HCT116 (cell line): ENCODE data around the gene CHD3. TPM values are rescaled to one million over a fixed set of nuclear protein-coding genes. Genes with fewer than 3 reads are reported as not detected.

Experiments used
- ATAC-seq: fragments of 200-7000 bp; cut with Tn5 transposase; 2 replicates; pipeline ENCODE4 v1.9.1; 2020; ENCODE audit warnings: mild to moderate bottlenecking, moderate library complexity
- BruUV-seq: library from RNA; stranded (reverse); fragments of 400-500 nt; replicated peaks from 2 replicates; lab custom pipeline; 2021; lab: Mats Ljungman, UMichigan
- CTCF ChIA-PET: fragments of 300-600 bp; sonication (Branson Sonifier 250); formaldehyde crosslinking; loops from one replicate; lab custom pipeline; 2021; ENCODE audit warnings: antibody characterized with exemption; lab: Charles Lee
- POLR2A ChIA-PET: fragments of 300-600, 350-600 bp; sonication (Branson Sonifier 250); formaldehyde crosslinking; loops from one replicate; lab custom pipeline; 2021; ENCODE audit warnings: antibody characterized with exemption; lab: Charles Lee
- RAD21 ChIA-PET, 2 experiments: fragments of 300-600 bp; sonication (Branson Sonifier 250); formaldehyde crosslinking; loops; one replicate each; lab custom pipeline; 2023; ENCODE audit warnings: low total read pairs in 2 of 2; ENCODE audit not compliant: uncharacterized antibody in 2 of 2, unreplicated experiment in 2 of 2, low non-redundant PET in 1 of 2; lab: Charles Lee
- DNase-seq: peaks from one replicate; pipeline ENCODE4 v3.0.0-alpha.2; 2010; ENCODE audit warnings: low read depth, low spot score
- H2AFZ ChIP-seq: fragments of 200-600 bp; shearing (Covaris generic), sonication (generic); 2 replicates; pipeline ENCODE4 v1.6.1; 2017; ENCODE audit warnings: low read depth, mixed run types, mixed read lengths, antibody characterized with exemption, low read length; ENCODE audit not compliant: poor library complexity, severe bottlenecking
- H3K27ac ChIP-seq: 2 replicates; pipeline ENCODE4 v1.5.1; 2012; ENCODE audit warnings: low read depth, low read length
- H3K27me3 ChIP-seq: fragments of 200-600 bp; sonication (generic); 2 replicates; pipeline ENCODE4 v1.6.1; 2016; ENCODE audit warnings: mixed run types, low read length, mixed read lengths; ENCODE audit not compliant: insufficient read depth
- H3K36me3 ChIP-seq, 2 experiments: fragments of 200-500 bp in 1 of 2; fragments of 200-600 bp in 1 of 2; sonication (Bioruptor generic) in 1 of 2; sonication (generic) in 1 of 2; 2 replicates each; pipeline versions ENCODE4 v1.5.1 to v1.6.1; 2014 to 2016; ENCODE audit warnings: low read length in 2 of 2, inconsistent platforms in 1 of 2, mixed read lengths in 1 of 2, mixed run types in 1 of 2; ENCODE audit not compliant: insufficient read depth in 2 of 2, control insufficient read depth in 1 of 2
- H3K4me1 ChIP-seq, 2 experiments: fragments of 200-600 bp in 1 of 2; sonication (generic) in 1 of 2; 2 replicates each; pipeline versions ENCODE4 v1.5.1 to v1.6.1; 2012 to 2017; ENCODE audit warnings: low read length in 2 of 2, inconsistent platforms in 1 of 2, mild to moderate bottlenecking in 1 of 2, mixed read lengths in 1 of 2, mixed run types in 1 of 2, moderate library complexity in 1 of 2; ENCODE audit not compliant: insufficient read depth in 2 of 2, control insufficient read depth in 1 of 2
- H3K4me2 ChIP-seq: fragments of 200-600 bp; sonication (generic); 2 replicates; pipeline ENCODE4 v1.6.1; 2017; ENCODE audit warnings: mixed run types, low read length, mixed read lengths
- H3K4me3 ChIP-seq, 2 experiments: fragments of 200-600 bp in 1 of 2; sonication (generic) in 1 of 2; replicated peaks in 1 of 2; 2 replicates each; pipeline ENCODE4 v1.5.1; 2011 to 2016; ENCODE audit warnings: low read length in 2 of 2, control low read depth in 1 of 2, low read depth in 1 of 2, mild to moderate bottlenecking in 1 of 2, mixed read lengths in 1 of 2, mixed run types in 1 of 2
- H3K79me2 ChIP-seq: fragments of 200-600 bp; sonication (generic); 2 replicates; pipeline ENCODE4 v1.6.1; 2017; ENCODE audit warnings: mild to moderate bottlenecking, mixed run types, low read length, moderate library complexity, mixed read lengths; ENCODE audit not compliant: insufficient read depth
- H3K9ac ChIP-seq: fragments of 200-600 bp; sonication (generic); 2 replicates; pipeline ENCODE4 v1.6.1; 2016; ENCODE audit warnings: low read length, mixed read lengths
- H3K9me2 ChIP-seq: fragments of 200-600 bp; sonication (generic), shearing (Covaris generic); 2 replicates; pipeline ENCODE4 v1.6.1; 2017; ENCODE audit warnings: mixed run types, mild to moderate bottlenecking, moderate library complexity; ENCODE audit not compliant: insufficient read depth
- H3K9me3 ChIP-seq, 2 experiments: fragments of 200-500 bp in 1 of 2; fragments of 200-600 bp in 1 of 2; sonication (Bioruptor generic) in 1 of 2; sonication (generic) in 1 of 2; 2 replicates each; pipeline ENCODE4 v1.6.1; 2014 to 2017; ENCODE audit warnings: low read length in 2 of 2, mixed read lengths in 2 of 2, inconsistent platforms in 1 of 2, low read depth in 1 of 2, mild to moderate bottlenecking in 1 of 2, mixed run types in 1 of 2, moderate library complexity in 1 of 2; ENCODE audit not compliant: control insufficient read depth in 1 of 2, insufficient read depth in 1 of 2
- H4K20me1 ChIP-seq: fragments of 200-600 bp; sonication (generic), shearing (Covaris generic); 2 replicates; pipeline ENCODE4 v1.6.1; 2017; ENCODE audit warnings: mixed run types, mild to moderate bottlenecking, moderate library complexity; ENCODE audit not compliant: insufficient read depth
- ATF3 ChIP-seq: IDR thresholded peaks from 2 replicates; pipeline ENCODE4 v1.6.1; 2012
- CBX3 ChIP-seq: IDR thresholded peaks from 2 replicates; pipeline ENCODE4 v1.6.1; 2012; ENCODE audit warnings: low read depth
- CEBPB ChIP-seq: IDR thresholded peaks from 2 replicates; pipeline ENCODE4 v1.6.1; 2012; ENCODE audit warnings: low read depth
- CTCF ChIP-seq, 3 experiments: fragments of 200-600 bp in 1 of 3; sonication (generic) in 1 of 3; IDR thresholded peaks in 2 of 3; conservative IDR thresholded peaks in 1 of 3; 2 replicates each; pipeline ENCODE4 v1.5.1; 2012 to 2017; ENCODE audit warnings: low read depth in 2 of 3, low read length in 2 of 3, antibody characterized with exemption in 1 of 3, borderline replicate concordance in 1 of 3, control low read depth in 1 of 3, mild to moderate bottlenecking in 1 of 3, mixed read lengths in 1 of 3, mixed run types in 1 of 3, moderate library complexity in 1 of 3; ENCODE audit not compliant: insufficient read depth in 1 of 3
- ELF1 ChIP-seq: IDR thresholded peaks from 2 replicates; pipeline ENCODE4 v1.6.1; 2012; ENCODE audit warnings: low read depth, borderline replicate concordance
- EZH2 ChIP-seq: fragments of 200-600 bp; sonication (generic); IDR thresholded peaks from 2 replicates; pipeline ENCODE4 v1.6.1; 2017; ENCODE audit warnings: antibody characterized with exemption, mixed run types
- JUND ChIP-seq: IDR thresholded peaks from 2 replicates; pipeline ENCODE4 v1.6.1; 2012
- MAX ChIP-seq: IDR thresholded peaks from 2 replicates; pipeline ENCODE4 v1.6.1; 2012
- POLR2AphosphoS5 ChIP-seq: IDR thresholded peaks from 2 replicates; pipeline ENCODE4 v1.6.1; 2011; ENCODE audit warnings: mild to moderate bottlenecking, low read depth, low read length, moderate library complexity
- RAD21 ChIP-seq: IDR thresholded peaks from 2 replicates; pipeline ENCODE4 v1.6.1; 2012; ENCODE audit warnings: low read depth, mild to moderate bottlenecking
- SP1 ChIP-seq: IDR thresholded peaks from 2 replicates; pipeline ENCODE4 v1.6.1; 2012; ENCODE audit warnings: low read depth
- SRF ChIP-seq: IDR thresholded peaks from 2 replicates; pipeline ENCODE4 v1.6.1; 2012; ENCODE audit warnings: low read depth
- TCF7L2 ChIP-seq: IDR thresholded peaks from 2 replicates; pipeline ENCODE4 v1.7.0; 2011; ENCODE audit warnings: borderline replicate concordance, inconsistent platforms; ENCODE audit not compliant: insufficient read depth, insufficient read length; ENCODE audit errors: extremely low read depth
- YY1 ChIP-seq: IDR thresholded peaks from 2 replicates; pipeline ENCODE4 v1.6.1; 2011; ENCODE audit warnings: low read length, low read depth, moderate library complexity, mild to moderate bottlenecking; ENCODE audit not compliant: insufficient replicate concordance; ENCODE audit errors: extremely low read depth
- ZBTB33 ChIP-seq: IDR thresholded peaks from 2 replicates; pipeline ENCODE4 v1.6.1; 2011; ENCODE audit warnings: mild to moderate bottlenecking, low read length, moderate library complexity; ENCODE audit not compliant: insufficient replicate concordance; ENCODE audit errors: extremely low read depth
- ZFX ChIP-seq: fragments of 450-650 bp; IDR thresholded peaks from 2 replicates; pipeline ENCODE4 v1.6.1; 2017
- ZNF274 ChIP-seq: fragments of 200-500 bp; sonication (Bioruptor generic); IDR thresholded peaks from 2 replicates; pipeline ENCODE4 v1.6.1; 2014; ENCODE audit warnings: mild to moderate bottlenecking, low read depth, low read length, inconsistent platforms
- intact Hi-C: fragments of 100-400 bp; cut with micrococcal nuclease; formaldehyde crosslinking; loops from 2 replicates; pipeline ENCODE4 v1.10.0; 2022
- total RNA-seq: library from RNA; stranded (reverse); gene quantifications from one replicate; pipeline ENCODE4 v1.2.1, GENCODE V29; 2021; ENCODE audit not compliant: unreplicated experiment

Gene CHD3
- total RNA-seq, 1 experiment from 2014 or later: 54.8 TPM

- Histone ChIP-seq H3K79me2 (no peaks in the 10 kb centered on the region), H4K20me1 (no peaks in the 10 kb centered on the region), H3K27ac (no peak overlapping the region), H3K4me3 (no peak overlapping the region), H3K4me2 (no peak overlapping the region), H3K9ac (no peak overlapping the region), H3K9me3 (no peaks in the 10 kb centered on the region), H3K27me3 (no peaks in the 10 kb centered on the region), H2AFZ (no peak overlapping the region), H3K9me2 (no peaks in the 10 kb centered on the region), H3K36me3 (peaks cover 45 to 54% of the 10 kb centered on the region in 2 experiments), H3K4me1 (no peaks in the 10 kb centered on the region)
- ChIA-PET RAD21 (no interaction called here), CTCF (interaction anchor here (1.4 kb wide), 1 partner anchor 95 kb away, joined by 3 read pairs; no protein-coding TSS in a partner anchor), POLR2A (interaction anchor here (0.7 kb wide), 2 partner anchors 8 to 14 kb away, joined by 3 read pairs; no protein-coding TSS in a partner anchor)
- no TSS peak for BruUV-seq
- DNase-seq (no peak), ATAC-seq (no peak)
- no peak for TF ChIP-seq CEBPB
- TF ChIP-seq SRF: no peak
- TF ChIP-seq MAX: no peak
- TF ChIP-seq RAD21: no peak
- TF ChIP-seq TCF7L2: no peak
- no peak for TF ChIP-seq EZH2
- no peak for TF ChIP-seq ZFX
- TF ChIP-seq POLR2AphosphoS5: no peak
- TF ChIP-seq YY1: no peak
- TF ChIP-seq ELF1: no peak
- TF ChIP-seq CTCF (IDR thresholded peaks at IDR 0.05 in 2 of 3, conservative IDR thresholded peaks at IDR 0.05 in 1 of 3; ENCODE audit: borderline replicate concordance in 1 of 3, insufficient read depth in 1 of 3, low read depth in 2 of 3, low read length in 2 of 3): no peak
- no peak for TF ChIP-seq JUND
- TF ChIP-seq ATF3: no peak
- no peak for TF ChIP-seq SP1
- TF ChIP-seq ZNF274: no peak
- no peak for TF ChIP-seq ZBTB33
- no peak for TF ChIP-seq CBX3
- intact Hi-C loops: no loop called here
Measured at GRCh38 chr17:7946441-7946840, 57.9 kb downstream of the CHD3 start.
